Measurements from ENCODE around the gene RPL35A.

- TF ChIP-seq, protein P1, sequence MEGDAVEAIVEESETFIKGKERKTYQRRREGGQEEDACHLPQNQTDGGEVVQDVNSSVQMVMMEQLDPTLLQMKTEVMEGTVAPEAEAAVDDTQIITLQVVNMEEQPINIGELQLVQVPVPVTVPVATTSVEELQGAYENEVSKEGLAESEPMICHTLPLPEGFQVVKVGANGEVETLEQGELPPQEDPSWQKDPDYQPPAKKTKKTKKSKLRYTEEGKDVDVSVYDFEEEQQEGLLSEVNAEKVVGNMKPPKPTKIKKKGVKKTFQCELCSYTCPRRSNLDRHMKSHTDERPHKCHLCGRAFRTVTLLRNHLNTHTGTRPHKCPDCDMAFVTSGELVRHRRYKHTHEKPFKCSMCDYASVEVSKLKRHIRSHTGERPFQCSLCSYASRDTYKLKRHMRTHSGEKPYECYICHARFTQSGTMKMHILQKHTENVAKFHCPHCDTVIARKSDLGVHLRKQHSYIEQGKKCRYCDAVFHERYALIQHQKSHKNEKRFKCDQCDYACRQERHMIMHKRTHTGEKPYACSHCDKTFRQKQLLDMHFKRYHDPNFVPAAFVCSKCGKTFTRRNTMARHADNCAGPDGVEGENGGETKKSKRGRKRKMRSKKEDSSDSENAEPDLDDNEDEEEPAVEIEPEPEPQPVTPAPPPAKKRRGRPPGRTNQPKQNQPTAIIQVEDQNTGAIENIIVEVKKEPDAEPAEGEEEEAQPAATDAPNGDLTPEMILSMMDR (IDR thresholded peaks at IDR 0.05; ENCODE audit: low read depth, low read length) = no peak
- TF ChIP-seq MYC (IDR thresholded peaks at IDR 0.05; ENCODE audit: low read depth, low read length) (no peak), POLR2A (IDR thresholded peaks at IDR 0.05; ENCODE audit: extremely low read depth, insufficient read length) (no peak), MAX (IDR thresholded peaks at IDR 0.05; ENCODE audit: low read depth, low read length) (no peak)
These were observed 3.3 kb downstream of the RPL35A start for GRCh38 chr3:197953325-197953724.
